GM19351 (cell line): ENCODE data around the gene TMEM163.

Experiments used
- ATAC-seq: cut with Tn5 transposase; IDR thresholded peaks from one replicate; pipeline ENCODE4 v1.9.1; 2021; ENCODE audit warnings: mild to moderate bottlenecking, moderate library complexity; ENCODE audit not compliant: unreplicated experiment

The TMEM163 gene

GRCh38 chr2:134417968-134418582, 300.7 kb downstream of the TMEM163 start:
- no peak for ATAC-seq

- ATAC-seq = no peak
Measured at GRCh38 chr2:134416637-134417036, 302.2 kb downstream of the TMEM163 start.

- no peak for ATAC-seq
Measured at GRCh38 chr2:134416018-134416417, 302.8 kb downstream of the TMEM163 start.

GRCh38 chr2:134413912-134414311, 304.9 kb downstream of the TMEM163 start:
- ATAC-seq = no peak

GRCh38 chr2:134413430-134413829, 305.4 kb downstream of the TMEM163 start:
- no peak for ATAC-seq

- no peak for ATAC-seq
Measured at GRCh38 chr2:134412639-134412999, 306.2 kb downstream of the TMEM163 start.

GRCh38 chr2:134411828-134412638, 306.8 kb downstream of the TMEM163 start:
- peak; percentile 95 for ATAC-seq

GRCh38 chr2:134411279-134411827, 307.4 kb downstream of the TMEM163 start:
- no peak for ATAC-seq

- no peak for ATAC-seq
Measured at GRCh38 chr2:134410831-134411231, 308.0 kb downstream of the TMEM163 start.

- no peak for ATAC-seq
Measured at GRCh38 chr2:134410006-134410405, 308.8 kb downstream of the TMEM163 start.

- ATAC-seq = no peak
Measured at GRCh38 chr2:134408791-134409190, 310.0 kb downstream of the TMEM163 start.

GRCh38 chr2:134408386-134408785, 310.4 kb downstream of the TMEM163 start:
- no peak for ATAC-seq

GRCh38 chr2:134407154-134407890, 311.5 kb downstream of the TMEM163 start:
- ATAC-seq = no peak

GRCh38 chr2:134406736-134407135, 312.1 kb downstream of the TMEM163 start:
- ATAC-seq = no peak

GRCh38 chr2:134406311-134406710, 312.5 kb downstream of the TMEM163 start:
- no peak for ATAC-seq
